Muscle of arm (tissue), 12 donors: ENCODE data around the gene FBH1. TPM values are rescaled to one million over a fixed set of nuclear protein-coding genes. Genes with fewer than 3 reads are reported as not detected.
"Not testable (repeated sequence)": the region's sequence is repeated elsewhere in the genome, so short reads cannot be mapped to it uniquely, and the experiment has no call there.

ENCODE experiments used
- DNase-seq: peaks from one replicate; pipeline ENCODE4 v3.0.0-alpha.2; 2013
- polyA plus RNA-seq, 12 donors: library from polyadenylated mRNA; unstranded; fragments of 120-200 nt; gene quantifications; one replicate each; pipeline ENCODE4 v1.2.1, GENCODE V29; 2013; ENCODE audit not compliant: insufficient read length in 12 of 12

Gene FBH1
- polyA plus RNA-seq, 12 donors = 37.5 to 69.3 (median 49.0) TPM; not detected in 1

- no peak for DNase-seq
Measured at GRCh38 chr10:5871596-5871995, 18.4 kb upstream of the FBH1 start.

- DNase-seq = peak; percentile 87
Measured at GRCh38 chr10:5873515-5873995, 16.5 kb upstream of the FBH1 start.

GRCh38 chr10:5876181-5876768 is 13.8 kb upstream of the FBH1 start:
- no peak for DNase-seq

GRCh38 chr10:5877041-5877440 is 13.0 kb upstream of the FBH1 start:
- DNase-seq = not testable (repeated sequence)

GRCh38 chr10:5882961-5883360 is 7.1 kb upstream of the FBH1 start:
- DNase-seq = no peak

DNA sequence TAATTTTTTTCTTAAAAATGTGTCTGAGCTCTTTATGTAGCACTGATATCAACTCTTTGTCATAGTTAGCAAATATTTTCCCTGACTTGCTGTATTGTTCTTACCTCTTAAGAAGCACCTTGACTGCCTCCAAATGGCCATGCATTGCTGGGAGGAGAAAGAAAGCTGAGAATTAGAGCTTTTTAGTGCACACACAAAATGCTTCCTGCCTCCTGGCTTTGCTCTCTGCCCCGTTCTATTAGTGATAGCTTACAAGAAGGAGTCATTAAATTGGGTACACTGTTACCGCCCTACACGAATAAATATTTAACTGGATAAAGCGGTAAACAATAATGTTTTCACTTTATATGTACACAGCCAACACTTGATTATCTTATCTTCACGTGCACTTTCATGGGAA is 4.4 kb upstream of the FBH1 start:
- no peak for DNase-seq

DNA sequence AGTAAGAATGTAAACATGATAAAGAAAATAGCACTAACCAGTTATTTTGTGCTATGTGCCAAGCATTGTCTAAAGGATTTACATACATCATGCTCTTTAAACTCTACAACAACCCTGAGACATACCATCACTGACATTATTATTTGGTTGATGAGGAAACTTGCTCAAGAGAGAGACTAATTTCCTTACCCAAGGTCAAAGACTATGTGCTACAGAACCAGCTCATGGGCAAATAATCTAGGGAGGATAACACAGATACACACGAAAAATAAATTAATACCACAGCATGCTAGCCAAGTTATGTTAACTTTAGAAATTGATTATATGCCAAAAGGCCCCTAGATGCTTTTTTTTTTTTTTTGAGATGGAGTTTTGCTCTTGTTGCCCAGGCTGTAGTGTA is 3.0 kb upstream of the FBH1 start:
- no peak for DNase-seq

DNA sequence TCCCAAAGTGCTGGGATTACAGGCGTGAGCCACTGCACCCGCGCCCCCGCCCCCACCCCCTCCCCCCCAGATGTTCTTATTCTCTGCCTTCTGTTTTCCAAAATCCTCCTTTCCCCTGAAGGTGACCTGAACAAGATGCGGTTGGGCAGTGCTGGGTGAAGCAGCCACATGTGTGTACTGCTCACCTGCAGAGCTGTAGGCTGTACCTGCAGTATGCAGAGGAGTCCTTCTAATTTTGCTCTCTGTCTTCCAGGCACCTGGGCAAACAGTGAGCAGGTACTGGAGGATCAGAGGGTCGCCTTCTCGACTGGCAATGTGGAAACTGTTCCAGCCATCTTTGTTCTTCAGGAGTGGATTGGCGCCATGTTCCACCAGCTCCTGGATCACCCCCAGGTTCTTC is 2.4 kb upstream of the FBH1 start:
- DNase-seq = no peak

DNA sequence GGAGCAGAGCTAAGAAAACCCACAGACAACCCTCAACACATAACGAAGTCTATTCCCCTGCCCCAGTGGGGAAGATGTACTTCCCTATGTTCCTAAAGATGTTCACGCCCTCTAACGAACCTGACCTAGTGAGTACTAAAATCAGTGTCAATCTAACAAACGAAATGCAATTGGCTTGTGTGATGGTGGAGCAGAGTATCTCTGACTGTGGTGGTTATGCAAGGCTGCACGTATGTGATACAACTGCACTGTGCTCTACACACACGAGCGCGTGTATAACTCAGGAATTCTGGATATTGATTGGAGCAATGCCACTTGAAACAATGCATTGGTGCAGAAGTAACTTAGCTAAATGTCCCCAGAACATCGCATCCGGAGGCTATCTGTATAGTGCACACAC is 1.7 kb upstream of the FBH1 start:
- no peak for DNase-seq

DNA sequence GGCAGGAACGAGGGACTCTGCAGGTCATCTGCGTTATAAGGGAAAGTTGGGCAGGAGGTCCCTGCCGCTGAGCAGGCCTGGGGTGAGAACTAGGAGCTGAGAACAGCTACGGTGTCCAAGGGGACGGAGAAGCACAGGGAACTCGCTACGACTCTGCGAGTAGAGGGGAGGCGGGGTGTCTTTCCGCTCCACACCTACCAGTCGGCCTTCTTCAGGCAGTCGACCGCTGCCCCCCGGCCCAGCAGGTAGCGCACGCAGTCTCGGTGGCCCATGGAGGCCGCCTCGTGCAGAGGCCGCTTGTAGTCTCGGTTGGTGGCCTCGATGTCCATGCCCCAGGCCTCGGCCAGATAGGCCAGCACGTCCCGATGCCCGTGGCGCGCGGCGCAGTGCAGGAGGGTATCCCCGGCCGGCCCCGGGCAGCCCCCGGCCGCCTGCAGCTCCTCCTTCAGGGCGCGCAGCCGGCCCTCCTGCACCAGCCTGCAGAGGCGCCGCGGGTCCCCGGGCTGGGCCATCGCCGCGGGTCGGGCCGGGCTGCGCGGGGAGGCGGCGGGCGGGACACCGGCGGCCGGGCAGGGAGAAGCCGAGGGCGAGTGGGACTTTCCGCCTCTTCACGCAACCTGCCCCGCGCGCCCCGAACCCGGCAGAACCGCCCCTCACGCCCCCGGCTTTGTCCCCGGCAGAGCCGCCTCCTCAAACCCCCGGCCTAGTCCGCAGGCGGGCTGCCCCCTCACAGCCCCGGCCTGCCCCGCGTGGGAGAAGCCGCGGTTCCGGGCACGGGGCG is 1.0 kb upstream of the FBH1 start:
- DNase-seq = no peak

GRCh38 chr10:5890452-5890915 is 441 bp downstream of the FBH1 start:
- DNase-seq = no peak

- no peak for DNase-seq
Measured at GRCh38 chr10:5891009-5891408, 966 bp downstream of the FBH1 start.

- no peak for DNase-seq
Measured at GRCh38 chr10:5892007-5892406, 2.0 kb downstream of the FBH1 start.

DNA sequence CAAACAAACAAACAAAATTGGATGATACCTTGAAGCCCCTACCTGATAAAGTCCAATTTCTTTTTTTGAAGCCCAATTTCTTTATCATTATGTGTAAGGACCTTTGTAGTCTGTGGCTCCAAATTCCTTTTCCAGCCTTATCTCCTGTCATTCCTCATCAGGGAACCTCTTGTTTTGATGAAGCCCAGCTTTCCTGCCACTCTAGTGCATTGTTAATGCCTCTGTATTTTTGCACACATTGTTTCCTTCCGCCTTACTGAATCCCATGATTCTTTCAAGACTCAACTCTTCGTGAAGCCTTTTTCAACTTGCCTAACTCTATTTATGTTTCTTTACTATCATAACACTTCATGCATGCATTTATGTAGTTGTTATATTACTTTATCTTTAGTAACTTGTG is 3.3 kb downstream of the FBH1 start:
- no peak for DNase-seq

- no peak for DNase-seq
Measured at GRCh38 chr10:5894403-5894802, 4.4 kb downstream of the FBH1 start.

DNA sequence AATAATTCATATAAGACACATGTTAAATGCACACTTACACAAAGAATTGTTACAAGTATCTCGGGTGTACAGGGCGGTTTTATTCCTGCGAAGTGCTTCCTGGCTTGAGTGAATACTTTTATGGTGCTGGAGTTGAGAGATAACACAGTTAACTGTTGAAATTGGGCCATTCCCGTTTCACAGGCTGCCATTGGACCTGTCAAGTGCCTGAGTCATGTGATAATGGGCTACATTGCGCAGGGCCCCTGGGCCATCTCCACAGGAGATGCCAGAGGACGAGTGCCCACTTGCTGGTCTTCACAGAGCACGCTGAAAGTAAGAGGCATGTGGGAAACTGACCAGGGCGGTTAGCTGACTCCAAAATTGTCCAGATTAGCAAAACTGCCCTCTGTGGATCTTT is 4.8 kb downstream of the FBH1 start:
- DNase-seq = no peak

DNA sequence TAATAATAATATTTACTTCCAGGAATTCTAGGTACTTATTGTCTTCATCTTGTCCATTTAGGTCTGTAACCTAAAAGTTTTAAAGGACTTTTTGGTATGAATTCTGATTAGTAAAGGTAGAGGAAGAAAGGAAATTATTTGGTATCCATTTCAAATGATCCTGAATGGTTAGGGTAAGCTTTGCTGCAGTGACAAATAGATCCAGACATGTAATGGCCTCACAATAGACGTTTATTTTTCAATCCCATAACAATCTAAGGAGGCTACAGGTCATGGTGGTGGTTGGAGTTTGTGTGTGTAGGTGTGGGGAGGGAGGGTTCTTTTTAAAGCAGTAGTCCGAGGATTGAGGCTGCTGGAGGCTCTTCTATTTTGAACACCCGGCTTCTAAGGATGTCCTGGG is 5.3 kb downstream of the FBH1 start:
- DNase-seq = no peak

- no peak for DNase-seq
Measured at GRCh38 chr10:5895804-5896203, 5.8 kb downstream of the FBH1 start.

- no peak for DNase-seq
Measured at GRCh38 chr10:5896208-5897052, 6.4 kb downstream of the FBH1 start.

GRCh38 chr10:5897053-5897340 is 7.0 kb downstream of the FBH1 start:
- no peak for DNase-seq

DNA sequence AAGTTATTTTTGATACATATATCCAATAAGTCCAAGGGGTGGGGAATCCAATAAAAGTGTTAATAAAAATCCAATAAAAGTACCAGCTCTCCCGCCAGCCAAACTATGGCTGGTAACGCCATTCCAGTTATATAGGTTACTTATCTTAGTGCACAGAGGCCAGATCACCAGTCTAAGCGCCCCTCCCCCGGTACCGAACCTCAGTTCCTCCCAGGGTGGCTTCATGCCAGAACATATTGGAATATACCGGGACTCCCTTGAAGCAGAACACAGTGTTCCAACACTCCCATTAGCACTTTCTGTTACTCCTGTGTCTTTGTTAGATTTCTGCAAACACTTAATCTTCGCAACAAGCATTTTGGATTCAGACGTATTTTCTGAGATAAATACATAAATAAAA is 7.5 kb downstream of the FBH1 start:
- no peak for DNase-seq

DNA sequence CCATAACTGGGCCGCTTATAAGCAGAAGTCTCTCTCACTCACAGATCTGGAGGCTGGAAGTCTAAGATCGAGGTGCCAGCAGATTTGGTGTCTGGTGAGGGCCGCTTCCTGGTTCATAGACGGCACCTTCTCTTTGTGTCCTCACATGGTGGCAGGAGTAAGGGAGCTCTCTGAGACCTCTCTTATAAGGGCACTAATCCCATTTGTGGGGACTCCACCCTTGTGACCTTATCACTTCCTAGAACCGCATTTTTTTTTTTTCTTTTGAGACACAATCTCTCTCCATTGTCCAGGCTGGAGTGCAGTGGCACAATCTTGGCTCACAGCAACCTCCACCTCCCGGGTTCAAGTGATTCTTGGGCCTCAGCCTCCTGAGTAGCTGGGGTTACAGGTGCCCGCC is 8.1 kb downstream of the FBH1 start:
- no peak for DNase-seq

GRCh38 chr10:5900247-5900646 is 10.2 kb downstream of the FBH1 start:
- no peak for DNase-seq
